ENCODE measurements around the gene ASPSCR1.
A peak's percentile ranks its signal among the peaks of the same experiment; 100 is the strongest.

DNA sequence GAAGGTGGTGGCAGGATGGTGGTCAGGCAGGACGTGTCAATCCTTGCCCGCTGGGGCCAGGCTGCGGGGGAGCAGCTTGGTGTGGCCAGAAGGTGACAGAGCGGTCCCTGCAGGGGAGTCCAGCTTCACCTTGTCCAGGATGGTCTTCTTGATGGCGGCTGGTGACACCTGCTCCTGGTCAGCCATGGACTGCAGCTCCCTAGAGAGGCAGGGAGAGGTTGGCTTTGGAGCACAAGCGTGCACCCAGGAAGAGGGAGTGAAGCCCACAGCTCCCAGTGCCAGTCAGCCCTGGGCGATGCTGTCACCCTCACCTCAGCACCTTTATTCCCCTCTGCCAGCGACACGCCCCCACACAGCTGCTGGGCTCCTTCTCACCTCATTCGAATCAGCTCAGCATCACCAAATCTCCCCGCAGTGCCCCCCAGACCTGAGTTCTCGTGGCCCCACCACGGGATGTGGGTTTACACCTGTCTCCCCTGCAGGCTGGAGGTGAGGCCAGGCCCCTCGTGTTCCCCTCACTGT, 44.2 kb upstream of the ASPSCR1 start:
- no peak for TF ChIP-seq GABPA (IDR thresholded peaks at IDR 0.05; ENCODE audit: borderline replicate concordance, insufficient read depth, low read length)
- TF ChIP-seq, protein P1, sequence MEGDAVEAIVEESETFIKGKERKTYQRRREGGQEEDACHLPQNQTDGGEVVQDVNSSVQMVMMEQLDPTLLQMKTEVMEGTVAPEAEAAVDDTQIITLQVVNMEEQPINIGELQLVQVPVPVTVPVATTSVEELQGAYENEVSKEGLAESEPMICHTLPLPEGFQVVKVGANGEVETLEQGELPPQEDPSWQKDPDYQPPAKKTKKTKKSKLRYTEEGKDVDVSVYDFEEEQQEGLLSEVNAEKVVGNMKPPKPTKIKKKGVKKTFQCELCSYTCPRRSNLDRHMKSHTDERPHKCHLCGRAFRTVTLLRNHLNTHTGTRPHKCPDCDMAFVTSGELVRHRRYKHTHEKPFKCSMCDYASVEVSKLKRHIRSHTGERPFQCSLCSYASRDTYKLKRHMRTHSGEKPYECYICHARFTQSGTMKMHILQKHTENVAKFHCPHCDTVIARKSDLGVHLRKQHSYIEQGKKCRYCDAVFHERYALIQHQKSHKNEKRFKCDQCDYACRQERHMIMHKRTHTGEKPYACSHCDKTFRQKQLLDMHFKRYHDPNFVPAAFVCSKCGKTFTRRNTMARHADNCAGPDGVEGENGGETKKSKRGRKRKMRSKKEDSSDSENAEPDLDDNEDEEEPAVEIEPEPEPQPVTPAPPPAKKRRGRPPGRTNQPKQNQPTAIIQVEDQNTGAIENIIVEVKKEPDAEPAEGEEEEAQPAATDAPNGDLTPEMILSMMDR (IDR thresholded peaks at IDR 0.05; ENCODE audit: control extremely low read depth in 1 of 3, insufficient read depth in 1 of 3, low read depth in 1 of 3, low read length in 3 of 3), result no peak
- 0 out of 2 replicates have a peak, but pooled peaks have one; percentile 41 for TF ChIP-seq POLR2AphosphoS5 (IDR thresholded peaks at IDR 0.05; ENCODE audit: low read depth, low read length)
- TF ChIP-seq CHD2 (IDR thresholded peaks at IDR 0.05; ENCODE audit: low read length), result no peak
- TF ChIP-seq SRF (IDR thresholded peaks at IDR 0.05; ENCODE audit: low read depth, low read length), result no peak
- TF ChIP-seq, protein P2, sequence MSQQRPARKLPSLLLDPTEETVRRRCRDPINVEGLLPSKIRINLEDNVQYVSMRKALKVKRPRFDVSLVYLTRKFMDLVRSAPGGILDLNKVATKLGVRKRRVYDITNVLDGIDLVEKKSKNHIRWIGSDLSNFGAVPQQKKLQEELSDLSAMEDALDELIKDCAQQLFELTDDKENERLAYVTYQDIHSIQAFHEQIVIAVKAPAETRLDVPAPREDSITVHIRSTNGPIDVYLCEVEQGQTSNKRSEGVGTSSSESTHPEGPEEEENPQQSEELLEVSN (IDR thresholded peaks at IDR 0.05), result no peak
- no peak for TF ChIP-seq SUZ12 (IDR thresholded peaks at IDR 0.05; ENCODE audit: low read length)
- TF ChIP-seq, protein P3, sequence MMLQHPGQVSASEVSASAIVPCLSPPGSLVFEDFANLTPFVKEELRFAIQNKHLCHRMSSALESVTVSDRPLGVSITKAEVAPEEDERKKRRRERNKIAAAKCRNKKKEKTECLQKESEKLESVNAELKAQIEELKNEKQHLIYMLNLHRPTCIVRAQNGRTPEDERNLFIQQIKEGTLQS (IDR thresholded peaks at IDR 0.05; ENCODE audit: insufficient read depth, low read depth, low read length), result no peak
- peak in 1 of 2 experiments; percentile 25; a peak in 1 of 3 replicates for TF ChIP-seq POLR2A (IDR thresholded peaks at IDR 0.05; ENCODE audit: control extremely low read depth in 1 of 2, low read depth in 2 of 2, low read length in 2 of 2)
- TF ChIP-seq, protein P4, sequence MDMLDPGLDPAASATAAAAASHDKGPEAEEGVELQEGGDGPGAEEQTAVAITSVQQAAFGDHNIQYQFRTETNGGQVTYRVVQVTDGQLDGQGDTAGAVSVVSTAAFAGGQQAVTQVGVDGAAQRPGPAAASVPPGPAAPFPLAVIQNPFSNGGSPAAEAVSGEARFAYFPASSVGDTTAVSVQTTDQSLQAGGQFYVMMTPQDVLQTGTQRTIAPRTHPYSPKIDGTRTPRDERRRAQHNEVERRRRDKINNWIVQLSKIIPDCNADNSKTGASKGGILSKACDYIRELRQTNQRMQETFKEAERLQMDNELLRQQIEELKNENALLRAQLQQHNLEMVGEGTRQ (IDR thresholded peaks at IDR 0.05; ENCODE audit: low read length), result no peak
- TF ChIP-seq EP300 (IDR thresholded peaks at IDR 0.05; ENCODE audit: borderline replicate concordance in 1 of 2, low read depth in 2 of 2, low read length in 2 of 2), result no peak
- no peak for TF ChIP-seq CREB1 (IDR thresholded peaks at IDR 0.05)
- TF ChIP-seq YY1 (IDR thresholded peaks at IDR 0.05; ENCODE audit: low read depth, low read length), result no peak
- TF ChIP-seq CHD1 (IDR thresholded peaks at IDR 0.05; ENCODE audit: low read depth, low read length), result no peak
